CD4-positive, alpha-beta T cell (primary cell): ENCODE measurements around the gene LRRC47. TPM values are rescaled to one million over a fixed set of nuclear protein-coding genes. Genes with fewer than 3 reads are reported as not detected.

Experiments used
- ATAC-seq: fragments of 200-7000 bp; cut with Tn5 transposase; one replicate; pipeline ENCODE4 v1.10.0; 2022; ENCODE audit warnings: mild to moderate bottlenecking; ENCODE audit not compliant: poor library complexity
- CTCF ChIA-PET: fragments of 350-600 bp; sonication (Branson Sonifier 250); formaldehyde crosslinking; loops from one replicate; lab custom pipeline; 2021; ENCODE audit warnings: antibody characterized with exemption, inconsistent platforms; lab: Charles Lee
- POLR2A ChIA-PET: fragments of 350-600 bp; sonication (Branson Sonifier 250); formaldehyde crosslinking; loops from one replicate; lab custom pipeline; 2021; ENCODE audit warnings: antibody characterized with exemption, inconsistent platforms; lab: Charles Lee
- DNase-seq, 14 experiments: peaks; one replicate each; pipeline ENCODE4 v3.0.0-alpha.2; 2013 to 2020; ENCODE audit warnings: mixed read lengths in 2 of 14
- H3K27ac ChIP-seq, 2 donors: one replicate each; pipeline versions ENCODE4 v1.5.1 to v1.7.0; 2013; ENCODE audit warnings: low read length in 2 of 2, low read depth in 1 of 2, mild to moderate bottlenecking in 1 of 2
- H3K27me3 ChIP-seq, 2 experiments: 1 replicate in 1 of 2; 2 replicates in 1 of 2; pipeline versions ENCODE4 v1.6.1 to v1.7.0; 2013; ENCODE audit warnings: low read length in 2 of 2, control low read depth in 1 of 2, mild to moderate bottlenecking in 1 of 2, moderate library complexity in 1 of 2; ENCODE audit not compliant: insufficient read depth in 2 of 2, control insufficient read depth in 1 of 2
- H3K36me3 ChIP-seq: one replicate; pipeline ENCODE4 v1.6.1; 2013; ENCODE audit warnings: low read length, control low read depth; ENCODE audit not compliant: insufficient read depth
- H3K4me1 ChIP-seq: one replicate; pipeline ENCODE4 v1.6.1; 2013; ENCODE audit warnings: low read length, control low read depth; ENCODE audit not compliant: insufficient read depth
- H3K4me3 ChIP-seq: one replicate; pipeline ENCODE4 v1.5.1; 2013; ENCODE audit warnings: mild to moderate bottlenecking, low read length, moderate library complexity
- H3K9me3 ChIP-seq, 2 experiments: 1 replicate in 1 of 2; 2 replicates in 1 of 2; pipeline versions ENCODE4 v1.6.1 to v1.7.0; 2013; ENCODE audit warnings: low read length in 2 of 2, mild to moderate bottlenecking in 2 of 2, control low read depth in 1 of 2, moderate library complexity in 1 of 2; ENCODE audit not compliant: control insufficient read depth in 1 of 2, insufficient read depth in 1 of 2
- H3K27ac Mint-ChIP-seq: one replicate; pipeline ENCODE4 v1.8.0; 2020; ENCODE audit warnings: mixed read lengths
- H3K27me3 Mint-ChIP-seq: one replicate; pipeline ENCODE4 v1.8.0; 2021; ENCODE audit warnings: mixed read lengths
- H3K36me3 Mint-ChIP-seq: one replicate; pipeline ENCODE4 v1.8.0; 2021; ENCODE audit warnings: low read depth, mixed read lengths
- H3K4me1 Mint-ChIP-seq: one replicate; pipeline ENCODE4 v1.8.0; 2021; ENCODE audit warnings: low read depth, mixed read lengths
- H3K4me3 Mint-ChIP-seq: one replicate; pipeline ENCODE4 v1.8.0; 2020; ENCODE audit warnings: mild to moderate bottlenecking, mixed read lengths
- H3K9me3 Mint-ChIP-seq: one replicate; pipeline ENCODE4 v1.8.0; 2020; ENCODE audit warnings: mixed read lengths
- intact Hi-C, 2 experiments: fragments of 100-400 bp; cut with DNase I in 1 of 2; cut with micrococcal nuclease in 1 of 2; formaldehyde crosslinking; loops; one replicate each; pipeline versions ENCODE4 v1.15.1 to v1.9.0; 2023 to 2025; cut with DNase I, micrococcal nuclease
- total RNA-seq, 174 experiments: library from RNA in 2 of 174; stranded (reverse) in 2 of 174; gene quantifications; one replicate each; pipeline ENCODE4 v1.2.3 and lab custom pipeline; 2021 to 2026
- TF ChIP-seq, protein P1 (sequence below): fragments of 200-600 bp; IDR thresholded peaks from one replicate; pipeline ENCODE4 v1.8.0; 2022; ENCODE audit warnings: antibody characterized with exemption, mild to moderate bottlenecking

Gene LRRC47
- total RNA-seq, 2 experiments from 2014 or later, result 30.1 to 32.0 TPM

DNA sequence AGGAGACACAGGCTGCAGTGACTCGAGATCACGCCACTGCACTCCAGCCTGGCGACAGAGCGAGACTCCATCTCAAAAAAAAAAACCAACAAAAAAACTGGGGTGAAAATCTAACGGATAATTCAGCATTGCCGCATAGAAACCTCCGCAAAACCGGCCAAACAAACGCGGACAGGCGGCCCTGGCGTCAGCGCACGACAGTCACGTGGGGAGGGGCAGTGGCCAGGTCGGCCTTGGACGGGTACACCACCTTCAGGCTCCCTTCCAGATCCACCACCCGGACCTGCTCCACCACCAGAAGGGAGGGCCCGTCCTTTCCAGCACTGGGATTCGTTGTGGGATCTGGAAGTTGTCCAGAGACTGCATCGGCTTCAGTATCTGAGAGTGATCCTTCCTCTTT lies 15.4 kb downstream of the LRRC47 start:
- H3K27me3 ChIP-seq, result no peaks in the 10 kb centered on the region
- TF ChIP-seq, protein P1, sequence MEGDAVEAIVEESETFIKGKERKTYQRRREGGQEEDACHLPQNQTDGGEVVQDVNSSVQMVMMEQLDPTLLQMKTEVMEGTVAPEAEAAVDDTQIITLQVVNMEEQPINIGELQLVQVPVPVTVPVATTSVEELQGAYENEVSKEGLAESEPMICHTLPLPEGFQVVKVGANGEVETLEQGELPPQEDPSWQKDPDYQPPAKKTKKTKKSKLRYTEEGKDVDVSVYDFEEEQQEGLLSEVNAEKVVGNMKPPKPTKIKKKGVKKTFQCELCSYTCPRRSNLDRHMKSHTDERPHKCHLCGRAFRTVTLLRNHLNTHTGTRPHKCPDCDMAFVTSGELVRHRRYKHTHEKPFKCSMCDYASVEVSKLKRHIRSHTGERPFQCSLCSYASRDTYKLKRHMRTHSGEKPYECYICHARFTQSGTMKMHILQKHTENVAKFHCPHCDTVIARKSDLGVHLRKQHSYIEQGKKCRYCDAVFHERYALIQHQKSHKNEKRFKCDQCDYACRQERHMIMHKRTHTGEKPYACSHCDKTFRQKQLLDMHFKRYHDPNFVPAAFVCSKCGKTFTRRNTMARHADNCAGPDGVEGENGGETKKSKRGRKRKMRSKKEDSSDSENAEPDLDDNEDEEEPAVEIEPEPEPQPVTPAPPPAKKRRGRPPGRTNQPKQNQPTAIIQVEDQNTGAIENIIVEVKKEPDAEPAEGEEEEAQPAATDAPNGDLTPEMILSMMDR, result no peak
- no peak overlapping the region for H3K27ac Mint-ChIP-seq
- peaks cover 63% of the 10 kb centered on the region for H3K36me3 Mint-ChIP-seq
- no peaks in the 10 kb centered on the region for H3K27me3 Mint-ChIP-seq
- H3K4me1 ChIP-seq, result peaks cover 3% of the 10 kb centered on the region
- peaks cover 66% of the 10 kb centered on the region for H3K36me3 ChIP-seq
- no peak for DNase-seq
- no peaks in the 10 kb centered on the region for H3K9me3 Mint-ChIP-seq
- ChIA-PET POLR2A (no interaction called here), CTCF (no interaction called here)
- intact Hi-C loops, result no loop called here
- no peak overlapping the region for H3K4me3 ChIP-seq
- no peak for ATAC-seq
- H3K4me1 Mint-ChIP-seq, result peaks cover 2% of the 10 kb centered on the region
- no peak overlapping the region for H3K27ac ChIP-seq
- no peaks in the 10 kb centered on the region for H3K9me3 ChIP-seq
- H3K4me3 Mint-ChIP-seq, result no peak overlapping the region

DNA sequence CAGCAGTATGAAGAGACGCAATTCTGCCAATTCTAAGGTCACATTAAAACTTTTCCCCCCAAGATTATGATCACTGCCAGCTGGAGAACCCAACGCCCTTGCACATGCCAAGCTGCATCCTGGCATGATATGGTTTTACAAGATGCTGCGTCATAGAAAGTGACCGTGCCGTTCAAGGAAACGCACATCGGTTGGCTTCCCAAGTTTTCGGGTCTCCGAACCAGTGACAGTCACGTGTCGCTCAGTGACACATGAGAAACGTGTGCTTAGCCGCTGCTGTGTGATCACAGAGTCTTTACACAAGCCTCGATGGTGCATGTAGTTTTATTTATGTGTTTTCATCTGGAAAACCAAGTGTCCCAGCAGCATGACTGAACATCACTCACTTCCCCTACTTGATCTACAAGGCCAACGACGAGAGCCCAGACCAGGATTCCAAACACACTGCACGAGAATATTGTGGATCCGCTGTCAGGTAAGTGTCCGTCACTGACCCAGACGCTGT lies 16.3 kb downstream of the LRRC47 start:
- no peak for ATAC-seq
- Mint-ChIP-seq H3K36me3 (peaks cover 56% of the 10 kb centered on the region), H3K4me3 (no peak overlapping the region), H3K27ac (no peak overlapping the region), H3K9me3 (no peaks in the 10 kb centered on the region), H3K4me1 (peaks cover 5% of the 10 kb centered on the region), H3K27me3 (no peaks in the 10 kb centered on the region)
- H3K36me3 ChIP-seq, result peaks cover 58% of the 10 kb centered on the region
- CTCF ChIA-PET, result no interaction called here
- DNase-seq, result no peak
- TF ChIP-seq, protein P1, result no peak
- H3K4me1 ChIP-seq, result peaks cover 12% of the 10 kb centered on the region
- H3K9me3 ChIP-seq, result no peaks in the 10 kb centered on the region
- intact Hi-C loops, result loop anchor here in 1 of 2 experiments (10.0 kb wide), 1 partner anchor 1255 kb away; the partner anchor contains the start of gene PANK4
- POLR2A ChIA-PET, result no interaction called here
- H3K27ac ChIP-seq, result no peak overlapping the region
- no peaks in the 10 kb centered on the region for H3K27me3 ChIP-seq
- no peak overlapping the region for H3K4me3 ChIP-seq

DNA sequence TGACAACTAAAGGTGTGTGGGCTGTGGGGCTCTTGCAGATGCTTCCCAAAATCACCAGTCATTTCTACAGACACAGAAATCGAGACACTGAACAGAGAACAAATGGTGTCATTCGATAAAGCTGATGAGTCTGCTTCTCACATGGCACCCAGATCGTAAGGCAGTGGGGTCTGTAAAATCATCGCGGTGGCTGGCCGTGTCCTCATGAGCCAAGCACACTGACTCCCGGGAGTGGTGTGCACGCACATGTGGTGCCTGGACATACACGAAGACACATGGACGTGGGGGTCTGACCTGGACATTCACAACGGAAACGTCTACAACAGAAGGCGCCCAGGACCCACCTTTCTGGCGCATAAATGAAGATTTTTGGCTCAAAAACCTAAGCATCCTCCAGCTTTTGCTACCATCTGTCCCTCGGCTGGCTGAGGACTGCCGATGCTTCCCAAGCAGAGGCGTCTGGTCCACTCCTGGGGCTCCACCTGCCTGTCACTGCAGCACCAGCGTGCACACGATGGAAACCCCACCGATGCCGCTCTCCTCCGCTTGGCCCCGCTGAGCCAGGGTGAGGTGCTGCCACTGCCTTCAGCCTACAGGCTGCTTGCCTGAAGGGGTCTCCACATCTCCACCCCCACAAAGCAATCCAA lies 16.9 kb downstream of the LRRC47 start:
- TF ChIP-seq, protein P1, result no peak
- Mint-ChIP-seq H3K36me3 (peaks cover 50% of the 10 kb centered on the region), H3K9me3 (no peaks in the 10 kb centered on the region), H3K27me3 (no peaks in the 10 kb centered on the region), H3K4me1 (peaks cover 5% of the 10 kb centered on the region), H3K27ac (no peak overlapping the region), H3K4me3 (no peak overlapping the region)
- H3K4me1 ChIP-seq, result peaks cover 12% of the 10 kb centered on the region
- DNase-seq, result no peak
- CTCF ChIA-PET, result no interaction called here
- H3K27ac ChIP-seq, result no peak overlapping the region
- H3K4me3 ChIP-seq, result no peak overlapping the region
- intact Hi-C loops, result loop anchor here in 1 of 2 experiments (10.0 kb wide), 1 partner anchor 1255 kb away; the partner anchor contains the start of gene PANK4
- H3K9me3 ChIP-seq, result no peaks in the 10 kb centered on the region
- ATAC-seq, result no peak
- H3K27me3 ChIP-seq, result no peaks in the 10 kb centered on the region
- H3K36me3 ChIP-seq, result peaks cover 52% of the 10 kb centered on the region
- POLR2A ChIA-PET, result no interaction called here
